ENCODE measurements around the gene PIP5K1C. TPM values are rescaled to one million over a fixed set of nuclear protein-coding genes. Genes with fewer than 3 reads are reported as not detected.

Gene PIP5K1C
- total and polyA plus RNA-seq, 9 of the 15 experiments (the other 6 are each of a cell fraction or from before 2014, with no cell fraction given) = 0.38 to 22.1 (median 4.1) TPM

- TF ChIP-seq SRSF1 (IDR thresholded peaks at IDR 0.05; ENCODE audit: low read depth, low read length) (no peak), ERF (CRISPR knock-in tag; IDR thresholded peaks at IDR 0.05) (no peak), PRDM10 (IDR thresholded peaks at IDR 0.05; ENCODE audit: partially characterized antibody) (no peak), JUND (IDR thresholded peaks at IDR 0.05; ENCODE audit: borderline replicate concordance, low read depth, low read length) (no peak), JUND (tag; IDR thresholded peaks at IDR 0.05; ENCODE audit: borderline replicate concordance, low read depth, low read length) (no peak)
- TF ChIP-seq, protein P1, sequence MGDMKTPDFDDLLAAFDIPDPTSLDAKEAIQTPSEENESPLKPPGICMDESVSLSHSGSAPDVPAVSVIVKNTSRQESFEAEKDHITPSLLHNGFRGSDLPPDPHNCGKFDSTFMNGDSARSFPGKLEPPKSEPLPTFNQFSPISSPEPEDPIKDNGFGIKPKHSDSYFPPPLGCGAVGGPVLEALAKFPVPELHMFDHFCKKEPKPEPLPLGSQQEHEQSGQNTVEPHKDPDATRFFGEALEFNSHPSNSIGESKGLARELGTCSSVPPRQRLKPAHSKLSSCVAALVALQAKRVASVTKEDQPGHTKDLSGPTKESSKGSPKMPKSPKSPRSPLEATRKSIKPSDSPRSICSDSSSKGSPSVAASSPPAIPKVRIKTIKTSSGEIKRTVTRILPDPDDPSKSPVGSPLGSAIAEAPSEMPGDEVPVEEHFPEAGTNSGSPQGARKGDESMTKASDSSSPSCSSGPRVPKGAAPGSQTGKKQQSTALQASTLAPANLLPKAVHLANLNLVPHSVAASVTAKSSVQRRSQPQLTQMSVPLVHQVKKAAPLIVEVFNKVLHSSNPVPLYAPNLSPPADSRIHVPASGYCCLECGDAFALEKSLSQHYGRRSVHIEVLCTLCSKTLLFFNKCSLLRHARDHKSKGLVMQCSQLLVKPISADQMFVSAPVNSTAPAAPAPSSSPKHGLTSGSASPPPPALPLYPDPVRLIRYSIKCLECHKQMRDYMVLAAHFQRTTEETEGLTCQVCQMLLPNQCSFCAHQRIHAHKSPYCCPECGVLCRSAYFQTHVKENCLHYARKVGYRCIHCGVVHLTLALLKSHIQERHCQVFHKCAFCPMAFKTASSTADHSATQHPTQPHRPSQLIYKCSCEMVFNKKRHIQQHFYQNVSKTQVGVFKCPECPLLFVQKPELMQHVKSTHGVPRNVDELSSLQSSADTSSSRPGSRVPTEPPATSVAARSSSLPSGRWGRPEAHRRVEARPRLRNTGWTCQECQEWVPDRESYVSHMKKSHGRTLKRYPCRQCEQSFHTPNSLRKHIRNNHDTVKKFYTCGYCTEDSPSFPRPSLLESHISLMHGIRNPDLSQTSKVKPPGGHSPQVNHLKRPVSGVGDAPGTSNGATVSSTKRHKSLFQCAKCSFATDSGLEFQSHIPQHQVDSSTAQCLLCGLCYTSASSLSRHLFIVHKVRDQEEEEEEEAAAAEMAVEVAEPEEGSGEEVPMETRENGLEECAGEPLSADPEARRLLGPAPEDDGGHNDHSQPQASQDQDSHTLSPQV (IDR thresholded peaks at IDR 0.05) = no peak
Observed at GRCh38 chr19:3621689-3622088, 78.6 kb downstream of the PIP5K1C start (continued).
